ENCODE data around the gene TTC7B. TPM values are rescaled to one million over a fixed set of nuclear protein-coding genes. Genes with fewer than 3 reads are reported as not detected.

Gene TTC7B
- total and polyA plus RNA-seq, 2 donors (not counting 3 experiments of a cell fraction or from before 2014, with no cell fraction given): 46.8 to 76.5 TPM

- FAIRE-seq (no peak), DNase-seq (ENCODE audit: low read depth, low spot score) (no peak)
- H3K36me3 ChIP-seq (ENCODE audit: control insufficient read depth in 2 of 2, extremely low read depth in 1 of 2, insufficient read depth in 2 of 2, low read length in 2 of 2): peaks cover 0 to 2% of the 10 kb centered on the region in 2 experiments
- H3K9me3 ChIP-seq (replicated peaks; ENCODE audit: control insufficient read depth, insufficient read depth, low read length): no peaks in the 10 kb centered on the region
- dilution Hi-C loops (cut with MboI; ENCODE audit: extremely low pct_ligation_motif_present, low sequenced_read_pairs): no loop called here
- H3K4me2 ChIP-seq (ENCODE audit: insufficient read depth, low read length): no peak overlapping the region
- POLR2A ChIA-PET: no interaction called here
- TF ChIP-seq MAX (IDR thresholded peaks at IDR 0.05; ENCODE audit: insufficient read depth, insufficient read length) (no peak), POLR2A (IDR thresholded peaks at IDR 0.05; ENCODE audit: low read depth, low read length) (no peak), GATA2 (IDR thresholded peaks at IDR 0.05; ENCODE audit: insufficient read depth, insufficient read length, low read depth, low read length) (no peak), MYC (IDR thresholded peaks at IDR 0.05; ENCODE audit: low read depth, low read length) (no peak), EZH2 (IDR thresholded peaks at IDR 0.05; ENCODE audit: borderline replicate concordance, low read depth, low read length, severe bottlenecking) (no peak), JUN (IDR thresholded peaks at IDR 0.05; ENCODE audit: borderline replicate concordance, insufficient read depth, insufficient read length, low read depth) (no peak), CTCF (IDR thresholded peaks at IDR 0.05; ENCODE audit: extremely low read depth in 1 of 2, insufficient read depth in 1 of 2, low read depth in 1 of 2, low read length in 2 of 2) (no peak), FOS (IDR thresholded peaks at IDR 0.05; ENCODE audit: borderline replicate concordance, insufficient read depth, low read length) (no peak), POLR2AphosphoS5 (IDR thresholded peaks at IDR 0.05; ENCODE audit: insufficient read depth, low read depth, low read length) (no peak)
- no peak overlapping the region for H3K4me3 ChIP-seq (replicated peaks in 1 of 3; ENCODE audit: insufficient read depth in 1 of 3, low read depth in 1 of 3, low read length in 3 of 3)
- no peak overlapping the region for H3K9ac ChIP-seq (replicated peaks; ENCODE audit: extremely low read depth, insufficient read depth, low read length)
- intact Hi-C loops (cut with micrococcal nuclease): no loop called here
- no peaks in the 10 kb centered on the region for H3K27me3 ChIP-seq (ENCODE audit: control insufficient read depth in 2 of 2, insufficient read depth in 2 of 2, low read length in 2 of 2)
- no TSS peak for BruUV-seq (replicated peaks)
- peaks cover 10% of the 10 kb centered on the region for H3K4me1 ChIP-seq (ENCODE audit: control insufficient read depth, extremely low read depth, insufficient read depth, low read length)
- CTCF ChIA-PET: interaction anchor here (1.5 to 1.6 kb wide), 2 partner anchors 10 to 207 kb away, joined by 3 to 5 read pairs; no protein-coding TSS in a partner anchor
- no peak overlapping the region for H2AFZ ChIP-seq (ENCODE audit: low read depth, low read length)
- H3K27ac ChIP-seq (ENCODE audit: insufficient read depth, low read depth, low read length): no peak overlapping the region
- no peaks in the 10 kb centered on the region for H4K20me1 ChIP-seq (replicated peaks; ENCODE audit: control insufficient read depth, extremely low read depth, insufficient read depth, low read length)
- no peaks in the 10 kb centered on the region for H3K79me2 ChIP-seq (ENCODE audit: control insufficient read depth, insufficient read depth, low read length)
- no peaks in the 10 kb centered on the region for H3K9me1 ChIP-seq (replicated peaks; ENCODE audit: control insufficient read depth, extremely low read depth, insufficient read depth, low read length)
These were observed 209.8 kb downstream of the TTC7B start for GRCh38 chr14:90606434-90606833.

All from endothelial cell of umbilical vein (primary cell).